RWPE1 (cell line): ENCODE measurements around the gene SMARCD3.

Experiments
- CTCF ChIA-PET: fragments of 350-600 bp; sonication (Branson Sonifier 250); formaldehyde crosslinking; extraction: SDS; loops from one replicate; lab custom pipeline; 2021; lab: Yijun Ruan, JAX
- POLR2A ChIA-PET: fragments of 400-600 bp; formaldehyde crosslinking; extraction: SDS; loops from one replicate; lab custom pipeline; 2020; ENCODE audit warnings: antibody characterized with exemption; ENCODE audit not compliant: low non-redundant PET; lab: Yijun Ruan, JAX
- DNase-seq: peaks from one replicate; pipeline ENCODE4 v3.0.0; 2012; ENCODE audit warnings: low spot score
- H3K27ac ChIP-seq: fragments of 450-650 bp; 2 replicates; pipeline ENCODE4 v1.5.1; 2017
- TF ChIP-seq, protein P1 (sequence below): fragments of 450-650 bp; conservative IDR thresholded peaks from 2 replicates; pipeline ENCODE4 v1.5.1; 2017; ENCODE audit warnings: low read depth, mild to moderate bottlenecking

Gene SMARCD3

DNA sequence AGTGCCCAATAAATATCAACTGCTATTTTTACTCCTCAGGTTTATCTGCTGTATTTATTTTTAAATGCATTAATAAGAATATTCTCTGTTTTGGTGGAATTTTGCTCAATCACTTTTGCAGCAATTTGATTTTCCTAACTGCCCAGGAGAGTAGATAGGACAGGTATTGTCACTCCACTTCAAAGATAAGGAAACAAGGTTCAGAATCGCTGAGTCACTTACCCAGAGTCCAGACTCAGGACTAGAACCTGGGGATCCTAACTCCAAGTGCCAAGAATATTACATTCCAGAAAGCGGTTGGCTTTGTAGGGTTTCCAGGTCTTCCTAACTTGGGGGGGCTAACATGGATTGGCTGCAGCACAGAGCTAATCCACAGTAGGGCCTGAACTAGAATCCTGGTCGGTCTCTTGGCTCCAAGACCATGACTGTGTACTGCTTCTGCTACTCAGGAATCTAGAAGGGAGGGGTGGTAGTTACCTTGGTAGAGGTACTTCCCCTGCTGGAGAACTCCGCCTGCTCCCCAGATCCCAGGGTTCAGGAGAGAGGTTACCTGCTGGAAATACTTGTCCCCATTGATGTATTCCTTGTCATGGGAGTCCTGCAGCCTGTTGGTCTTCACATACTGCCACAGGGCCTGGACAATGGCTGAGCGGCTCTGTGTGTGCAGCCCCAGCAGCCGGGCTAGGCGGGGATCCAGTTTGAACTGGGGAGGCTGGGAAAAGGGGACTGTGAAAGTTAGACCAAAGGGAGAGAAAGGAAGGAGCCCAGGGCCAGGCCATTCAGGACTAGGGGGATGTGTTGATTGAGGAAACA, 7.3 kb downstream of the SMARCD3 start:
- CTCF ChIA-PET, result no interaction called here
- DNase-seq, result no peak
- peak overlapping the region; percentile 43 for H3K27ac ChIP-seq
- TF ChIP-seq, protein P1, sequence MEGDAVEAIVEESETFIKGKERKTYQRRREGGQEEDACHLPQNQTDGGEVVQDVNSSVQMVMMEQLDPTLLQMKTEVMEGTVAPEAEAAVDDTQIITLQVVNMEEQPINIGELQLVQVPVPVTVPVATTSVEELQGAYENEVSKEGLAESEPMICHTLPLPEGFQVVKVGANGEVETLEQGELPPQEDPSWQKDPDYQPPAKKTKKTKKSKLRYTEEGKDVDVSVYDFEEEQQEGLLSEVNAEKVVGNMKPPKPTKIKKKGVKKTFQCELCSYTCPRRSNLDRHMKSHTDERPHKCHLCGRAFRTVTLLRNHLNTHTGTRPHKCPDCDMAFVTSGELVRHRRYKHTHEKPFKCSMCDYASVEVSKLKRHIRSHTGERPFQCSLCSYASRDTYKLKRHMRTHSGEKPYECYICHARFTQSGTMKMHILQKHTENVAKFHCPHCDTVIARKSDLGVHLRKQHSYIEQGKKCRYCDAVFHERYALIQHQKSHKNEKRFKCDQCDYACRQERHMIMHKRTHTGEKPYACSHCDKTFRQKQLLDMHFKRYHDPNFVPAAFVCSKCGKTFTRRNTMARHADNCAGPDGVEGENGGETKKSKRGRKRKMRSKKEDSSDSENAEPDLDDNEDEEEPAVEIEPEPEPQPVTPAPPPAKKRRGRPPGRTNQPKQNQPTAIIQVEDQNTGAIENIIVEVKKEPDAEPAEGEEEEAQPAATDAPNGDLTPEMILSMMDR, result no peak
- POLR2A ChIA-PET, result no interaction called here

DNA sequence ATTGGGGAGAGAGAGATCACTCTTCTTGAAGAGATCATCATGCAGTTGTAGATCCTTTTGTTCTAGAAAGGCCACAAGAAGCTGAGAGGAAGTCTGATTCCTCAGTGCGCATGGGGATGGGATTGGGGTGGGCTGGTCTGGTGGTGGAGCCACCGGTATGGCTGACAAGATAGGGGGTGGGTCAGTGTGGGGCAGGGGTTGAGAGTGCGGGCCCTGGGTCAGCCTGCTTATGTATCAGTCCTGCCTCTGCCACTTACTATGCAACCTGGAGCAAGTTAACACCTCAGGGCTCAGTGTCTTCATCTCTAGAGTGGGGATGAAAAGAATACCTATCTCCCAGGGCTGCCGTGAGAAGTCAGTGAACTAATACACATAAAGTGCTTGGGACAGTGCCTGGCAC, 8.0 kb downstream of the SMARCD3 start:
- peak overlapping the region; percentile 40 for H3K27ac ChIP-seq
- ChIA-PET CTCF (no interaction called here), POLR2A (no interaction called here)
- TF ChIP-seq, protein P1, result no peak
- DNase-seq, result no peak

DNA sequence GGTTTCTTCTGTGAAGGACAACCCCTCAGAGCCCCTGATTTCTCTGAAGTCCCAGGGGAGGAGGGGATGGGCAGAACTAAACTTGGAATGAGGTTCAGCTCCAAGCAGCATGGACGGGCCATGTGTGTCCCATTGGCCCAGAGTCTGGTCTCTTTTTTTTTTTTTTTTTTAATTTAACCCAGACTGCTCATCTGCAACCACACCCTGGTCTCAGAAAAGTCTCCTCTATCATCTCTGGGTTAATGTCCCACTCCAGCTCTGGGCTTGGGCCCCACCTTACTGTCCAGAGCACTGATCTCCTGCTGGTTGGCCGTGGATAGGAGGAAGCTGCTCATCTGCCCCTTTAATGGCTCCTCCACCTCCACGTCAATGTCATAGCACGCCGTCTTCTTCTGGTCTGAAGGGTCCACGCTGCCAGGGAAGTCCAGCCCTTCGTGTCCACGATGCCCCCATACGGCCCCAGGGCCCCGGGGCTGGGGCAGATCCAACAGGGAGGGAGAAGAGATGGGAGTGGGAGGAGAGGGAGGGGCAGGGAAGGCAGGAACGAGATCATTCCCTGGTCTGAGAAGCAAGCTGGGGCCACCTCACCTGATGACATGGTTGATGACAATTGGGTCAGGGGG, 8.5 kb downstream of the SMARCD3 start:
- ChIA-PET POLR2A (no interaction called here), CTCF (no interaction called here)
- peak overlapping the region; percentile 40 for H3K27ac ChIP-seq
- TF ChIP-seq, protein P1, result no peak
- DNase-seq, result no peak

DNA sequence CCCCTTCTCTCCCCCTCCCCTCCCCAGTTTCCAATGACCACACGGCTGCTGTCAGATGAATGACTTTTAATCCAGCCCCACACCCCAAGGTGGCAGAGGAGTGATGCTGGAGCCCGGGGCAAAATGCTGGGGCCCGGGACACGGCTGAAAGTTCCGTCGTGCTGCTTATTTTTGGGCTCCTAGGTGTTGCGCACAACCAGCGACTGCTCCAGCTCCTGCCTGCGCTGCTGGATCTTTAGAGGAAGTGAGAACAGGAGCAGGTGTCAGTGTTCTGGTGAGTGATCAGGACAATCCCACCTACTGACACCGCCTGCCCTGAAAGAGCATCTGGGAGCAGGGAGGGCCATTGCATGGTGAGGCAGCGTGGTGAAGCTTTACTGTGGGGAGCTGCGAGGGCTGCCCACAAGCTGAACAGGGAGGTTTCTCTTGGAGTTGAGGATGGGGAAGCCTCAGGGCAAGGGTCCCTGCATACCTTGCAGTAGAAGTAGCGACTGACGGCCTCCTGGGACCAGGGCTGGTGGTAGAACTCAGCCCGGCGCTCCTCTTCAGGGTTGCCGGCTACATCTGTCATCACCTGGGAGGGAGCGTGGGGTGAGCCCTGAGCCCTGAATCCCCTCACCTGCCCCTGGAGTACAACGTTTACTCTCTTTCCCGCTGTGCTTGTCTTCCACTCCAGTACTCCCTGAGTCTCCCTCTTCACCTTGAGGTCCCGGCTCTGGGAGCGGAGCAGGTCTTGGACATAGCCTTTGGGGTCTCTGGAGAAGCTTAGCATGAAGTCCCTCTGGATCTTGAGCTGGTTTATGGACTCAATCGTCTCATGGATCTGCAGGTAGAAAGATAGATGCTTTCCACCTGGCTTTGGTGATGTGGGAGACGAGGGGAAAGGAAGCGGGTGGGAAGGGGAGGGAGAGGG, 9.3 kb downstream of the SMARCD3 start:
- peak overlapping the region; percentile 2; the same call in 1 of the 2 replicates for H3K27ac ChIP-seq
- TF ChIP-seq, protein P1, result no peak
- DNase-seq, result no peak
- ChIA-PET CTCF (no interaction called here), POLR2A (interaction anchor here (0.6 kb wide), 1 partner anchor 128 kb away, joined by 3 read pairs; no protein-coding TSS in a partner anchor)

DNA sequence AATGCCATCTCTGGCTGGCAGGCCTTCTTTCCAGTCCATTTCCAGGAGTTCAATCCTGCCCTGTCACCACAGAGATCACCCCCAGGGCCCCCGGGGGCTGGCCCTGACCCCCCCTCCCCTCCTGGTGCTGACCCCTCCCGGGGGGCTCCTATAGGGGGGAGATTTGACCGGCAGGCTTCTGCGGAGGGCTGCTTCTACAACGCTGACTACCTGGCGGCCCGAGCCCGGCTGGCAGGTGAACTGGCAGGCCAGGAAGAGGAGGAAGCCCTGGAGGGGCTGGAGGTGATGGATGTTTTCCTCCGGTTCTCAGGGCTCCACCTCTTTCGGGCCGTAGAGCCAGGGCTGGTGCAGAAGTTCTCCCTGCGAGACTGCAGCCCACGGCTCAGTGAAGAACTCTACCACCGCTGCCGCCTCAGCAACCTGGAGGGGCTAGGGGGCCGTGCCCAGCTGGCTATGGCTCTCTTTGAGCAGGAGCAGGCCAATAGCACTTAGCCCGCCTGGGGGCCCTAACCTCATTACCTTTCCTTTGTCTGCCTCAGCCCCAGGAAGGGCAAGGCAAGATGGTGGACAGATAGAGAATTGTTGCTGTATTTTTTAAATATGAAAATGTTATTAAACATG, 10.2 kb downstream of the SMARCD3 start:
- POLR2A ChIA-PET, result no interaction called here
- TF ChIP-seq, protein P1, result no peak

More for the DNA sequence above, 10.2 kb downstream of the SMARCD3 start:
- H3K27ac ChIP-seq, result no peak overlapping the region
- CTCF ChIA-PET, result no interaction called here
- no peak for DNase-seq
